OCI-LY7 (cell line): ENCODE data around the gene HPN.

ENCODE experiments used
- EZH2phosphoT487 ChIP-seq: fragments of 200-600 bp; sonication (generic); IDR thresholded peaks from 2 replicates; pipeline ENCODE4 v1.6.1; 2018; ENCODE audit warnings: low read depth, borderline replicate concordance, mild to moderate bottlenecking, mixed run types, antibody characterized with exemption, low read length, moderate library complexity, mixed read lengths
- TF ChIP-seq, protein P1 (sequence below): fragments of 200-600 bp; sonication (generic); conservative IDR thresholded peaks from 2 replicates; pipeline ENCODE4 v1.5.1; 2014; ENCODE audit warnings: mild to moderate bottlenecking, antibody characterized with exemption, low read length, moderate library complexity, mixed read lengths

- TF ChIP-seq, protein P1, sequence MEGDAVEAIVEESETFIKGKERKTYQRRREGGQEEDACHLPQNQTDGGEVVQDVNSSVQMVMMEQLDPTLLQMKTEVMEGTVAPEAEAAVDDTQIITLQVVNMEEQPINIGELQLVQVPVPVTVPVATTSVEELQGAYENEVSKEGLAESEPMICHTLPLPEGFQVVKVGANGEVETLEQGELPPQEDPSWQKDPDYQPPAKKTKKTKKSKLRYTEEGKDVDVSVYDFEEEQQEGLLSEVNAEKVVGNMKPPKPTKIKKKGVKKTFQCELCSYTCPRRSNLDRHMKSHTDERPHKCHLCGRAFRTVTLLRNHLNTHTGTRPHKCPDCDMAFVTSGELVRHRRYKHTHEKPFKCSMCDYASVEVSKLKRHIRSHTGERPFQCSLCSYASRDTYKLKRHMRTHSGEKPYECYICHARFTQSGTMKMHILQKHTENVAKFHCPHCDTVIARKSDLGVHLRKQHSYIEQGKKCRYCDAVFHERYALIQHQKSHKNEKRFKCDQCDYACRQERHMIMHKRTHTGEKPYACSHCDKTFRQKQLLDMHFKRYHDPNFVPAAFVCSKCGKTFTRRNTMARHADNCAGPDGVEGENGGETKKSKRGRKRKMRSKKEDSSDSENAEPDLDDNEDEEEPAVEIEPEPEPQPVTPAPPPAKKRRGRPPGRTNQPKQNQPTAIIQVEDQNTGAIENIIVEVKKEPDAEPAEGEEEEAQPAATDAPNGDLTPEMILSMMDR, result no peak
- TF ChIP-seq EZH2phosphoT487, result no peak
Observed at GRCh38 chr19:35034588-35035382, 6.7 kb upstream of the HPN start.
